SK-N-MC (cell line): ENCODE measurements around the gene NECAB2.
A peak's percentile ranks its signal among the peaks of the same experiment; 100 is the strongest.
"Not testable (repeated sequence)": the region's sequence is repeated elsewhere in the genome, so short reads cannot be mapped to it uniquely, and the experiment has no call there.

Experiments
- DNase-seq: peaks from one replicate; pipeline ENCODE4 v3.0.0-alpha.2; 2011; ENCODE audit warnings: low read depth, low spot score
- H3K27ac ChIP-seq: fragments of 200-600 bp; sonication (generic); 2 replicates; pipeline ENCODE4 v1.5.1; 2016; ENCODE audit warnings: mixed run types
- H3K36me3 ChIP-seq: fragments of 200-600 bp; sonication (generic); 2 replicates; pipeline ENCODE4 v1.6.1; 2017; ENCODE audit warnings: antibody characterized with exemption, low read length, mixed read lengths; ENCODE audit not compliant: insufficient read depth
- H3K4me3 ChIP-seq: fragments of 200-600 bp; sonication (generic); 2 replicates; pipeline ENCODE4 v1.5.1; 2016
- H3K9ac ChIP-seq: fragments of 200-600 bp; sonication (generic); 2 replicates; pipeline ENCODE4 v1.8.0; 2017; ENCODE audit warnings: mixed run types, mixed read lengths; ENCODE audit not compliant: insufficient read length
- H3K9me3 ChIP-seq: fragments of 200-600 bp; sonication (generic); 2 replicates; pipeline ENCODE4 v1.6.1; 2017; ENCODE audit warnings: low read depth, mild to moderate bottlenecking, antibody characterized with exemption, low read length, moderate library complexity, mixed read lengths
- EZH2 ChIP-seq: fragments of 200-600 bp; sonication (generic); IDR thresholded peaks from one replicate; pipeline ENCODE4 v1.6.1; 2017; ENCODE audit warnings: antibody characterized with exemption
- FOXP2 ChIP-seq: optimal IDR thresholded peaks from 2 replicates; pipeline ENCODE3; 2011; ENCODE audit warnings: mild to moderate bottlenecking, moderate library complexity; ENCODE audit not compliant: insufficient read depth; ENCODE audit errors: extremely low read length, control extremely low read depth
- POLR2AphosphoS5 ChIP-seq: IDR thresholded peaks from 2 replicates; pipeline ENCODE4 v1.6.1; 2012; ENCODE audit warnings: mild to moderate bottlenecking, low read depth, low read length, borderline replicate concordance

NECAB2 gene

DNA sequence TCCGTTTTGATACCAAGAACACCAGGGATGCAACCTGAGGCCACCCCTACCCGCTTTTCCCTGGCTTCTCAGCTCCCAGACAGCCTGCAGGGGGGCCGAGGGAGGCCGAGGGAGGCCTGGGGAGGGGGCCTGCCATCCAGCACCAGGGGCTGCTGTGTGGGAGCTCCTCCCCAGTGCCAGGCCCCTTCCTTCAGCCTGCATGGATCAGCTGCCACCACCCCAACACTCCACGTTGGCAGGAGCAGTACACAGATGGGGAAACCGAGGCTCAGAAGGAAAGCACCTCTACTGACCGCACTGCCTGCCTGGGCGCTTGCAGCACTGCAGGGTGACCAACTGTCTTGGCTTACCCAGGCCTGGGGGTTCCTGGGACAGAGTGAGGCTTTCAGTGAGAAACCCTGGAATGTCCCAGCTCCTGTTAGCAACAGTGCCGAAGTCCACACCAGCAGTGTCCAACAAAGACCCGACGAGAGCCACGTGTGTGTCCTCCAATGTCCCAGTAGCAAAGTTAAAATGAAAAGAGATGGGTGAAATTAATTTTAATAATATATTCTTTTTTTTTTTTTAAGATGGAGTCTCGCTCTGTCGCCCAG is 20.3 kb upstream of the NECAB2 start:
- H3K27ac ChIP-seq = no peak overlapping the region
- no peaks in the 10 kb centered on the region for H3K36me3 ChIP-seq
- H3K4me3 ChIP-seq = no peak overlapping the region
- H3K9ac ChIP-seq = no peak overlapping the region
- TF ChIP-seq POLR2AphosphoS5 (no peak), EZH2 (no peak), FOXP2 (no peak)
- DNase-seq = no peak
- no peaks in the 10 kb centered on the region for H3K9me3 ChIP-seq

DNA sequence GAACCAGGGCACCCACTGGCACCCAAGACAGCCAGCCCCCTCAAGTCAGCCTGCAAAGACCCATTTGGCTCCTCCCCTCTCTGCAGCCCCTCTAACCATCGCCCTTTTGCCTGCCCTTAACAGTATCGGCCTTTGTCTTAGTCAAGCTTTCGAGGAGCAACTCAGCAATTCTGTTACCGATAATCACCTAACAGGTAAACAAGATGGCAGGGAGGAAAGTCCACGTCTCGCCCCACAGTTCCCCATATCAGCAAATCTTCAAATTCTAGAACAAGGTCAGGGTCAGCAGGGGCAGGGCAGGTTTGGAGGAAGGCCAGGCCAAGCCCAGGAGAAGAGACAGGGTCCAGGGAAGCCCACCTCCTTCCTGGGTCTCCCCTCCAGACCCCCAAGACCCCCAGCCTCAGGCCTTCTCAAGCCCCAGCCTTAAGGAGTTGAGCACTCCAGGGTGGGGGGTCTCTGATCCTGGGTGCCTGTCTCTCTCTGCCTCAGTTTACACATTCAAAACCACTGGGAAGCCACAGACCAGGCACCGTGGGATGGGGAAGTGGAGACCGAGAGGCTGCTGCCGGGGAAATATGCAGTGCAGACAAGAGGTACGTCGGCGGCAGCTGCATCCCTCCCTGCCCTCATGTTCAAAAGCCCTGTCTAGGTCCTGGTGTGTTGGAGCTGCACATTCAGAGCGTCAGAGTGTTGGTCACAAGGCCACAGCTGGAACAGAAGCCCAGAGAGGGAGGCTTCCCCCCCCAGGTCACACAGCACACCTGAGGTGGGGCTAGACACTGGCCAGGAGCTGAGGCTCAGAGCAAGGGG is 18.9 kb upstream of the NECAB2 start:
- H3K4me3 ChIP-seq = no peak overlapping the region
- no peaks in the 10 kb centered on the region for H3K9me3 ChIP-seq
- no peak overlapping the region for H3K9ac ChIP-seq
- DNase-seq = no peak
- no peak for TF ChIP-seq EZH2
- no peak for TF ChIP-seq FOXP2
- TF ChIP-seq POLR2AphosphoS5 = no peak
- H3K27ac ChIP-seq = no peak overlapping the region
- H3K36me3 ChIP-seq = no peaks in the 10 kb centered on the region

DNA sequence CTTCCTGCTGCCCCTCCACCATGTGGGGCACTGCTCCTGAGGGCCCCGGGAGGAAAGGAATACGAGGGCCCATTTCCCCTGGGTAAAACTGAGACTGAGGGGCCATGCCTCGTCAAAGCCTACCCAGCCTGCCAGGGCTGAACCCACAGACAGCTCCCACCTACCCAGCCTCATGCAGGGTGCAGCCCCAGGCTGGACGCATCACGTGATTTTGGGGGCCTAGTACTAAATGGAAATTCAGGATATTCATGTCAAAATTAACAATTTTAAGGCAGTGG is 18.4 kb upstream of the NECAB2 start:
- Histone ChIP-seq H3K9me3 (no peaks in the 10 kb centered on the region), H3K36me3 (no peaks in the 10 kb centered on the region), H3K4me3 (no peak overlapping the region), H3K27ac (no peak overlapping the region), H3K9ac (no peak overlapping the region)
- TF ChIP-seq FOXP2 (no peak), EZH2 (no peak), POLR2AphosphoS5 (no peak)
- no peak for DNase-seq

DNA sequence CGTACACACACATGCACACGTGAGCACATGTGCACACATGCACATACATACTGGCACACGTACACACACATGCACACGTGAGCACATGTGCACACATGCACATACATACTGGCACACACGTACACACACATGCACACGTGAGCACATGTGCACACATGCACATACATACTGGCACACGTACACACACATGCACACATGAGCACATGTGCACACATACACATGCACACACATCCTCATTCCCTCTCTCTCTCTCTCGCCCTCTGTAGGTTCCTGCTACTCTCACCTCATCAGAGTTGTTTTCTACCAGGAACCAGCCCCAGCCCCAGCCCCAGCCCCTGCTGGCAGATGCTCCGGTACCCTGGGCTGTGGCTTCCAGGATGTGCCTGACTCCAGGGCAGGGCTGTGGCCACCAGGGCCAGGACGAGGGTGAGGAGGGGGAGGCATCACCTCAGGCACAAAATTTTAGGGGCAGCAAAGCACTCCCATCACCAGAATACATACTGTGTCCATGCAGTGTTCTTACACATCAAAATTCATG is 17.1 kb upstream of the NECAB2 start:
- not testable (repeated sequence) for H3K9me3 ChIP-seq, H3K9ac ChIP-seq, DNase-seq, H3K27ac ChIP-seq, H3K36me3 ChIP-seq, H3K4me3 ChIP-seq

DNA sequence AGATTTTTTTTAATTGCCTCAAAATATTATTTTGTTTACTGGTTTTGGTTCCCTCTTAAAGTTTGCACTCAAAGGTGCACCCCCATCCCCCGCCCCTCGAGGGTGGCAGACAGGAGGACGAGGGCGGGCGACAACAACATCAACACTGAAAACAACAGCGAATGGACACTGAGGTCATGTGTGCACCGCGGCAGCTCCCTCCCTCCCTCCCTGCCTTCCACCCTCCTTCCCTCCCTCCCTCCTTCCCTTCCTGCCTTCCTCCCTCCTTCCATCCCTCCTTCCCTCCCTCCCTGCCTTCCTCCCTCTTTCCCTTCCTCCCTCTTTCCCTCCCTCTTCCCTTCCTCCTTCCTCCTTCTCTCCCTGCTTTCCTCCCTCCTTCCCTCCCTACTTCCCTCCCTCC is 16.5 kb upstream of the NECAB2 start:
- H3K4me3 ChIP-seq = no peak overlapping the region
- no peak for DNase-seq
- no peak overlapping the region for H3K9ac ChIP-seq
- TF ChIP-seq FOXP2 (no peak), POLR2AphosphoS5 (no peak), EZH2 (no peak)
- no peaks in the 10 kb centered on the region for H3K36me3 ChIP-seq
- no peak overlapping the region for H3K27ac ChIP-seq
- no peaks in the 10 kb centered on the region for H3K9me3 ChIP-seq

DNA sequence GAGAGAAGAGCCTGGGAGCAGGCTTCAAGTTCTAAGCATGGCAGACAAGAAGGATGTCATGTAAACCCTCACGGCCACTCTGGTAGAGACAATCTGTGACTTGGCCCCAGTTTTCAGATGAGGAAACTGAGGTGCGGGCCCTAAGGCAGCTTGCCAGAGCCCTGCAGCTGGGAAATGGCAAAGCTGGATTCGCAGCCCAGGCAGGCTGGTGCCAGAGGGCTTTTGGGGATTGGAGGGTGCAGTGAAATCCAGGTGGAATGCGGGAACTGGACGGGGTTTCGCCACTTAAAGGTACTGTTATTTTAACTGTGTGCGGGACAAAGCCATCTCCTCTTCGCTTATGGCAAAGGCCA is 15.5 kb upstream of the NECAB2 start:
- Histone ChIP-seq H3K27ac (no peak overlapping the region), H3K9ac (no peak overlapping the region), H3K36me3 (no peaks in the 10 kb centered on the region), H3K4me3 (peak overlapping the region; percentile 57; the same call in 1 of the 2 replicates), H3K9me3 (no peaks in the 10 kb centered on the region)
- TF ChIP-seq POLR2AphosphoS5 (no peak), EZH2 (no peak)
- no peak for DNase-seq

DNA sequence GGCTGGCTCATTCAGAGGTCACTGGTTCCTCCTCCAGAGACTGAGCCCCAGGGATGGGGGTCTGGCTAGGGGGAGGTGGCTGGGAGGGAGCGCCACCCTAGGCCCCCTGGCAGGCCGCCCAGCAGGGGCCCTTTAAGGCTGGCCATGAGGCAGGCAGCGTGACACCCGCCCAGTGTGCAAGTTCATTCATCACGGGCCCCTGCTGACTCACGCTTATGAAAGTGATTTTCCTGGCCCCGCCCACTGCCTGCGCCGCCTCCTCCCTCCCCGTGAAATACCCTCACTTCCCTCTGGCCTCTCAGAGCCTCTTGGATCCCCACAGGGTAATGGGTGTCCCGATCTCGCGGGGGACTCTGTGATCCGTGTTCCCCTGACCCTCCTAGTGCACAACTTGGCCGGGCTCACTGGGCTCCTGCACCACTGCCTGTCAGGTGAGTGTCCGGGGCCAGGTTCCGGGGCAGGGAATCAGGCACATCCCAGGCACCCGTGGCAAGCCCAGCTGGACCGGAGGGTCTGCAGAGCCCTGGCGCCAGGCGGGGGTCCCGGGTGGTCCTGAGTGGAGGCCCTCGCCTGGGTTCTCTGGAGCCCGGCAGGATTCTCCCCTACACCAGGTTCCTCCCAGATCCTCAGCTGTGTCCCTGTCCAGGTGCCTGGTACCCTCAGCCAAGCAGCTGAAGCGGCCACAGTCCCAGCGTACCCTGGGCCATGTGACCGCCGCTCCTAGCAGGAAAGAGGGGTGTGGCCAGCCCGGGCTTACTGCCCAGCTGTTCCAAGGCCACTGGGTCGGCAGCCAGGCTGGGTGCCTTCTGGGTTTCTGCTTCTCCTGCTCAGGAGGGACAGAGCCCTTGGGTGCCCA is 14.9 kb upstream of the NECAB2 start, which contains the start of gene OSGIN1:
OSGIN1 (plus strand) TSS at position 301 of the 856 bp plus-strand sequence. CDS start 4,432 bp downstream, outside the sequence.
- H3K9me3 ChIP-seq = no peaks in the 10 kb centered on the region
- no peaks in the 10 kb centered on the region for H3K36me3 ChIP-seq
- H3K27ac ChIP-seq = no peak within 1 kb of the TSS
- H3K4me3 ChIP-seq = peak within 1 kb of the TSS; percentile 57
- H3K9ac ChIP-seq = no peak within 1 kb of the TSS
- DNase-seq = no peak
- TF ChIP-seq EZH2 (no peak), FOXP2 (no peak), POLR2AphosphoS5 (no peak)

DNA sequence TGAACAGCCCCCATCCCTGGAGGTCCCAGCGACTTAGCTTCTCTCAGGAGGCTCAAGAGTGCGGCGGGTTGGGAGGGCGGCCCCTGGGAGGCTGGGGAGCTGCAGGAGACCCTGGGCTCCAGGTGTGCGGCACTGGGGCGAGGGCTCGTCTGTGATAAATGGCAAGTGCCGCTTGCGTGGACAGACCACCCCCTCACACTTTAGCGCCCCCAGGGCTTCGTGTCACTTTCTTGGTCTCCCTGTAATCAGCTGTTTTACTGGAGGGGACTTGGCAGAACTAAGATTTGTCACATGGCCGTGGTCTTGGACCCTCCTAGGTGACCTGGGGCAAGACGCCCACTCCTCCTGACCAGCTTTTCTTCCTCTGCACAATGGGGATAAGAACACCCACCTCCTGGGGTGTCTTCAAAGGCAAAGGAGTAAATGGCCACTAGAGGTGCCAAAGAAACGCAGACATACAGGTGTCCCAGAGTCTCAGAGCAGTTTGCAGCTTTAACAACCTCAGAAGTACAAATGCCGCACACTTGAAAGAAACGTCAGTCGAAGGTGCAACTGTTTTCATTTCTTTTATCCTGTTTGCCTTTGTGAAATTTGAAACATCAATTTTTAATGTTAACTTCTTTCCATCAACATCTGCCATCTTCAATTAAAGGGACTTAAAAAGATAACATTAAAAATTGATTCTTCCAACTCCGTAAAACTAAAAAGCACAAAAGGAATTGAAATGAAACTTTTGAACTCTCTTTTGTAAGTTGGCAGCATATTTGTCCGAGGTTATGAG is 14.1 kb upstream of the NECAB2 start:
- H3K4me3 ChIP-seq = no peak overlapping the region
- no peaks in the 10 kb centered on the region for H3K9me3 ChIP-seq
- no peaks in the 10 kb centered on the region for H3K36me3 ChIP-seq
- DNase-seq = no peak
- no peak for TF ChIP-seq EZH2
- TF ChIP-seq FOXP2 = no peak
- TF ChIP-seq POLR2AphosphoS5 = no peak
- H3K9ac ChIP-seq = no peak overlapping the region
- no peak overlapping the region for H3K27ac ChIP-seq
